GM18868 (cell line): ENCODE results near the gene DEPP1.

Source experiments
- ATAC-seq: cut with Tn5 transposase; IDR thresholded peaks from one replicate; pipeline ENCODE4 v1.9.1; 2021; ENCODE audit warnings: mild to moderate bottlenecking, moderate library complexity; ENCODE audit not compliant: unreplicated experiment

The DEPP1 gene

GRCh38 chr10:44993922-44994751 is 15.5 kb upstream of the DEPP1 start:
- ATAC-seq: no peak

GRCh38 chr10:44993226-44993921 is 14.8 kb upstream of the DEPP1 start:
- ATAC-seq: no peak

GRCh38 chr10:44992732-44993225 is 14.2 kb upstream of the DEPP1 start:
- ATAC-seq: no peak

- no peak for ATAC-seq
Observed at GRCh38 chr10:44992070-44992731, 13.6 kb upstream of the DEPP1 start.

GRCh38 chr10:44991571-44991970 is 13.0 kb upstream of the DEPP1 start:
- ATAC-seq: no peak

DNA sequence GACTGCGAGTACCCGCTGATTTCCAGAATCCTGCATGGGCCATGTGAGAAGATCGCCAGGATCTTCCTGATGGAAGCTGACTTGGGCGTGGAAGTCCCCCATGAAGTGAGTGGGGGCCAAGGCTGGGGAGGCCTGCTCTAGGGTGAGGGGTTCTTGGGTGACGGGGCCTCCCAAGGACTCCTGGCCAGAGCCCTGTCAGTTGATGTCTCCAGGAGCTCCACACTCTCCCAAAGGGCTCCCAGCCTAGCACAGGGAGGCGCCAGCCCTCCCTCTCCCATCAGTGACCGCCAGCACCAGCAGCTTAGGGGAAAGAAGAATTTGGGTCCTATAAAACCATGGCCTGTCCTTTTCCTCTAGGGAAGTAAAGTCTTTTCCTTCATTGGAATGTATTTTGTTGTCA is 12.4 kb upstream of the DEPP1 start:
- ATAC-seq: no peak

DNA sequence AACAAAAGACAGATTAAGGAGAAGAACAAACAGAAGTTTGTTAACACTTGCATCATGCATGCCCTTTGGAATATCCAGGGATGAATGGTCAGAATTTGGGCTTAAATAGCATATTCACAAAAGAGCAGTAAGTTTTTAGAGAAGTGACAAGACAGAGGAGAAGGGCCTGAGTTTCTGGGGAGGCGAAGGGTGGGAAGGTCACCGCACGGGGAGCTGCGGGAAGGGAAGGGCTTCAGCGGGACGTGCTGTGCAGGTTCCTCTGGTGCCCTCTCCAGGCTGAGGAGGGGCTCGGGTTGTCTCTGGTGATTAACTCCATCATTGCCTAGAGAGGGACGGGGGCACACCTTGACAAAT is 11.7 kb upstream of the DEPP1 start:
- ATAC-seq: no peak

DNA sequence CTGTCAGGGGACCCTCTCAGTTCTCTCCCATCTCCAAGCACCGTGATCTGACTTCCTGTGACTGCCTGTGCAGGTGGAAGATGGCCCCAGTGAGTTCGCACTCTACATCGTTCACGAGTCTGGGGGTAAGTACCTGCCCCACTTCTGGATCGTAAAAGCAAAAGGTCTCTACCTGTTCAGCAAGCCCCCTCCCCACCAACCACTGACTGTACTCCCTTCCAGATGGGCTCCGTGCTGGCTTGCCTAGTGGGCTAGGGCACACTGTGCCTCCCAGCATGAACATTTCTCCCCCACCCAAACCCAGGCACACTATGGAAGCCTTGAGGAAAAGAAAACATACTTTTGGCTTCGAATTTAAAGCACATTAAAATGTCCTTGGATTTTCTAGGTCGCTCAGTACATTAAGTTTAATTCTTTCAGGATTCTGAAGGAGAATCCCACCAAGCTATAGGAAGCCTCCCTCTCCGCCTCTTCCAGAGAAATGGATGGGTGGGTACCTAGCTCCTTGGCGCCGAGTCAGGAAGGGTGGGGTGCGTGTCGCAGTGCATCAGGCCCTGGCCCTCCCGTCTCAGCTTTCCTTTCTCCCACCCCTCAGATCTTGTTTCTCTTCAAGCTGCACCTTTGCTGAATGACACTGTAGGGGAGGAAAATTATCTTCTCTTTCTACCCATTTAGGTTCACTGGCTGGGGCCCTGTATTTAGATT is 11.1 kb upstream of the DEPP1 start:
- ATAC-seq: no peak

DNA sequence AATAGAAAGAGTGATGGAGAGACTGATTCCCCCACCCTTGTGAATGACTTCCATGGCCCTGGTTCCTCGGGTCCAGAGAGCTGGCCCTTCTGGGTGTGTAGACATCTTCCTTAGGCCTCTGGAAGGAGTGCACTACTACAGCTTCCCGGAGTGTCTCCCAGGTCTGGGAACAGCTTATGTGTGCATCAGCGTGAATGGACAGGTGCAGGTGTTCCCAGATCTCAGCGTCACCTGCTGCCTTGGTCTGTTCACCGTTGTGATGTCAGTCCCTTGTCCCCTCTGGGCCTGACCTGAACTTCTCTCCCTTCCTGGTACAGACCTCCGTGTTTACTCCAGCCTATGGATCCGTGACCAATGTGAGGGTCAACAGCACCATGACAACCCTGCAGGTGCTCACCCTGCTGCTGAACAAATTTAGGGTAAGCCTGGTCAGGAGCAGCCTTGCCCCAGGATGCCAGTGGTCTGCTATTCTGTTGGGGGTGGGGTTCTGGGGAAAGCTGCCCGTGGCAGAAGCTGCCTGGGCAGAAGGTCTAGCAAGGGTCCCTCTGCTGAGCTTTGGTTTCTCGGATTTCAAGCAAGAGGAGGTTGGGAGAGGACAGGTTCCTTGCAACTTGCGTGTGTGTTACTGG is 10.5 kb upstream of the DEPP1 start:
- ATAC-seq: no peak

GRCh38 chr10:44986670-44987069 is 8.1 kb upstream of the DEPP1 start:
- no peak for ATAC-seq

- ATAC-seq: no peak
Observed at GRCh38 chr10:44986179-44986578, 7.6 kb upstream of the DEPP1 start.

DNA sequence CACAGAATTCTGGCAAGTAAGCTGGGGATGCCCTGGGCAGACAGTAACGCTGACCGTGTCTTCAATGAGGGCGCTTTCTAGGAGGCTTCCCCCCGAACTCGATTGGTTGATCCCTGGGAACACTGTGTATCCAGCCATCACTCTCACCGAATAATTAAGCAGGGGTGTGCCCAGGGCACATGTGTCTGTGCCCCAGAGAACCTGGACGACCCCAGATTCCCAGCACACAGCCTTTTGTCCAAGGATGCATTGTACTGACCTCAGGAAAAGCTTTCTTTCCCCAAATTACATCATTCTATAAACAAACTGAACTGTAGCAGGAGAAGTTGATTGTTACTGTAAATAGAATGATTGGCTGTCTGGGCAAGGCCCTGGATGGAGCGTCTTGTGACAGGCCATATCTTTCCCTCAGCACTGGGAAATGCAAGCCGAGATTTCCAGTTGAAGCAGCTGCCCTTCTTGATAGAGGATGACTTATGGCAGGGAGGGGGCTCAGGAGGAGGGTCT is 6.6 kb upstream of the DEPP1 start:
- no peak for ATAC-seq

- no peak for ATAC-seq
Observed at GRCh38 chr10:44984671-44985101, 6.1 kb upstream of the DEPP1 start.

DNA sequence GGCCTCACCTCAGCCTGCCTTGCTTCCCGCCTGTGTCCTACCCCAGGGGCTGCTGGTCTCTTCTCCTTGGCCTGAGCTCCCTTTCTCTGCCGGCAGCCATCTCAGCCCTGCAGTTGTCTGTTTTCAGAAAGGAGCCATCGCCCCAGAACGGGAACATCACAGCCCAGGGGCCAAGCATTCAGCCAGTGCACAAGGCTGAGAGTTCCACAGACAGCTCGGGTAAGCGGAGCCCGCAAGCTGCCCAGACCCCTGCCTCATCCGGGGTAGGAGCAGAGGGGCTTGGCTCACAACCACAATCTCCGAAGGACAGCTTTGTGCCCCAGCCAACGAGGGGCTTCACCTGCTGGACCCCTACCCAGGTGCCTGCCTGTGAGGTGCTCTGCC is 5.3 kb upstream of the DEPP1 start:
- no peak for ATAC-seq

GRCh38 chr10:44983066-44983894 is 4.7 kb upstream of the DEPP1 start:
- ATAC-seq: no peak

- ATAC-seq: no peak
Observed at GRCh38 chr10:44982496-44982895, 3.9 kb upstream of the DEPP1 start.

DNA sequence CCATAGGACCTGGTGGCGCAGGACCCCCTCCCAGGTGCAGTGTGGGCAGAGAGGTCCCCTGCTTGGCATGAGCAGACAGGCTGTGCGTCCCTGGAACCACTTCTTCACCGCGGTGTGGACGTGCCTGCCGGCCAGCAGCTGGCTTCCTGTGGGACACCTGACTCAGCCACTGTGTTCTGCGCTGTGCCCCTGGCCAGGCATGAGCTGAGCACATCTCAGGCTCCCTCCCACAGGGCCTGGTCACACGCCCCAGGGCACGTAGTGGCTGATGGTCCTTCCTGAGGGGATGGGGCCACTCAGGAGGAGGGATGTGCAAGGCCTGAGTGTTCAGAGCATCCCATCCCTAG is 3.5 kb upstream of the DEPP1 start:
- ATAC-seq: no peak

DNA sequence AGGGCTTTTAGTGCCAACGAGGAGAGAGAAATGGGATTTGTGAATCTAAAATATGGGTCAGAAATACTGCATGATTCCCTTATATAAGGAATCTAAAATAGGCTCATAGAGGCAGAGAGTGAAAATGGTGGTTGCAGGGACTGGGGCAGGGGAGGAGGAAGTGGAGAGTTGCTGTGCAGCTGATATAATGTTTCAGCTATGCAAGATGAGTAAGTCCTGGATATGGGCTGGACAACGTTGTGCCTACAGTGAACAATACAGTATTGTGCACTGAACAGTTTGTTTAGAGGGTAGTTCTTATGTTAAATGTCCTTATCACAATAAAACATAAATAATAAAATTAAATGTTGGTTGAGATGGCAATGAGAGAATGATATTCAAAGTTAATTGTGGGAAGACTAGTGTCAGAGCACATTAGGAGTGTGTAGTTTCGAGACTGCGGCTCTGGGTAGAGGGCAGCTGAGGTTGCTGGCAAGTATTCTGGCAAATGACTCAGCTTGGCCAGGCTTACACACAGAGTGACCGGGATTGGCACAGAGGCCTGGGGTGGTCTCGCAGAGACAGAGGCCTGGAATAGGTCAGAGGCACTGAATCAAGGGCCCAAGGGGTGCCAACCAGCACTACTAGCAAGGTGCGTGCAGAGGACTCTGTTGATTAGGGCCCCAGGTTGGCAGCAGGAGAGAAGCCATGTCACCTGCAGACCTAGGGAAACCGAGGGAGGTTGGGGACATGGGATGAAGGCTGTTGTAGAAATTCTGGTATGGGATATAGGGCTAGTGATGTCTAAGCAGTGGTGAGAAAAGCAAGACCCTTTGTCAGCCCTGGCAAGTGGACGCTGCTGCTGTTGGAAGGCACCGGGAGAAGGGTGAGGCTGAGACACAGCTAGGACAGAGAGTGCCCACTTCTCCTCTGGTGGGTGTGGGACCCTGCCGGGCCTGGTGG is 2.8 kb upstream of the DEPP1 start:
- peak; percentile 73 for ATAC-seq
